ENCODE results near the gene DCAF8. TPM values are rescaled to one million over a fixed set of nuclear protein-coding genes. Genes with fewer than 3 reads are reported as not detected.

DCAF8 gene
- total RNA-seq, 1 experiment from 2014 or later, result 143 TPM

DNA sequence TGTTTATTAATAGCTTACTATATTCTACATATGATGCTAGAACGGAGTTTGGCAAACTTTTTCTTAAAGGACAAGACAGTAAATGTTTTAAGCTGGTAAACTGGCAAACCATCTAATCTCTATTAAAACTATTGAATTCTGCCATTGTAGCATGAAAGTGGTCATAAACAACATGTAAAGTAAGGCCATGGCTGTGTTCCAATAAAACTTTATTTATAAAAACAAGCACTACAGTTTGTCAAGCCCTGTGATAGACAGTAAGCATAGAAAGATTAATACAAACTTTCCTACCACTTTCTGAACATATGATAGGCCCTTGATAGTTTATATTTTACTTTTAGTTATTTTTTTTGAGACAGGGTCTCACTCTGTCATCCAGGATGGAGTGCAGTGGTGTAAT is 34.8 kb downstream of the DCAF8 start:
- H3K27me3 Mint-ChIP-seq (ENCODE audit: low read depth), result no peaks in the 10 kb centered on the region

DNA sequence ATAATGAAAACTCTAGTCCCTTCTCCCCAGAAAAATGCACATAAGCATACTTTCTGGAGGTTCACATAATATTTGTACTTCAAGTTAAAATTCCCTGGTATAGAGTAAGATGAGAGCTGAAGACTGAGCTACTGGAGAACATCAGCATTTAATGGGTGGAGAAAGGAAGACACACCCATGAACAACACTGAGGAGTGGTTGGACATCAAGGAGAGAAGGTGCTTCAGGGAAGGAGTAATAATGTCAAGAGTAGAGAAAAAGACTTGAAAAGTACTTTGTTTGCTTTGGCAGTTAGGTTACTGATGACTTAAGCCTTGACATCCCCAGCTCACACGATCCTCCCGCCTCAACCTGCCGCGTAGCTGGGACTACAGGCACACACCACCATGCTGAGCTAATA is 35.3 kb downstream of the DCAF8 start:
- Mint-ChIP-seq H3K9me3 (no peaks in the 10 kb centered on the region), H3K36me3 (peaks cover 60% of the 10 kb centered on the region), H3K4me1 (no peaks in the 10 kb centered on the region), H3K27me3 (ENCODE audit: low read depth) (no peaks in the 10 kb centered on the region), H3K4me3 (no peak overlapping the region), H3K27ac (no peak overlapping the region)
- no peak for TF ChIP-seq TEAD4 (CRISPR knock-in tag; IDR thresholded peaks at IDR 0.05)
- TF ChIP-seq MYBL2 (CRISPR knock-in tag; IDR thresholded peaks at IDR 0.05), result no peak
- TF ChIP-seq RELA (CRISPR knock-in tag; IDR thresholded peaks at IDR 0.05; ENCODE audit: borderline replicate concordance), result no peak
- TF ChIP-seq CBFB (CRISPR knock-in tag; IDR thresholded peaks at IDR 0.05; ENCODE audit: low read depth), result no peak
- no peak for TF ChIP-seq KAT7 (CRISPR knock-in tag; IDR thresholded peaks at IDR 0.05; ENCODE audit: borderline replicate concordance)
- no peak for TF ChIP-seq FOXP1 (CRISPR knock-in tag; IDR thresholded peaks at IDR 0.05; ENCODE audit: borderline replicate concordance)
- TF ChIP-seq, protein P1, sequence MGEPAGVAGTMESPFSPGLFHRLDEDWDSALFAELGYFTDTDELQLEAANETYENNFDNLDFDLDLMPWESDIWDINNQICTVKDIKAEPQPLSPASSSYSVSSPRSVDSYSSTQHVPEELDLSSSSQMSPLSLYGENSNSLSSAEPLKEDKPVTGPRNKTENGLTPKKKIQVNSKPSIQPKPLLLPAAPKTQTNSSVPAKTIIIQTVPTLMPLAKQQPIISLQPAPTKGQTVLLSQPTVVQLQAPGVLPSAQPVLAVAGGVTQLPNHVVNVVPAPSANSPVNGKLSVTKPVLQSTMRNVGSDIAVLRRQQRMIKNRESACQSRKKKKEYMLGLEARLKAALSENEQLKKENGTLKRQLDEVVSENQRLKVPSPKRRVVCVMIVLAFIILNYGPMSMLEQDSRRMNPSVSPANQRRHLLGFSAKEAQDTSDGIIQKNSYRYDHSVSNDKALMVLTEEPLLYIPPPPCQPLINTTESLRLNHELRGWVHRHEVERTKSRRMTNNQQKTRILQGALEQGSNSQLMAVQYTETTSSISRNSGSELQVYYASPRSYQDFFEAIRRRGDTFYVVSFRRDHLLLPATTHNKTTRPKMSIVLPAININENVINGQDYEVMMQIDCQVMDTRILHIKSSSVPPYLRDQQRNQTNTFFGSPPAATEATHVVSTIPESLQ (CRISPR knock-in tag; IDR thresholded peaks at IDR 0.05), result no peak
- no peak for TF ChIP-seq ZBTB21 (CRISPR knock-in tag; IDR thresholded peaks at IDR 0.05; ENCODE audit: borderline replicate concordance)
- TF ChIP-seq, protein P2, sequence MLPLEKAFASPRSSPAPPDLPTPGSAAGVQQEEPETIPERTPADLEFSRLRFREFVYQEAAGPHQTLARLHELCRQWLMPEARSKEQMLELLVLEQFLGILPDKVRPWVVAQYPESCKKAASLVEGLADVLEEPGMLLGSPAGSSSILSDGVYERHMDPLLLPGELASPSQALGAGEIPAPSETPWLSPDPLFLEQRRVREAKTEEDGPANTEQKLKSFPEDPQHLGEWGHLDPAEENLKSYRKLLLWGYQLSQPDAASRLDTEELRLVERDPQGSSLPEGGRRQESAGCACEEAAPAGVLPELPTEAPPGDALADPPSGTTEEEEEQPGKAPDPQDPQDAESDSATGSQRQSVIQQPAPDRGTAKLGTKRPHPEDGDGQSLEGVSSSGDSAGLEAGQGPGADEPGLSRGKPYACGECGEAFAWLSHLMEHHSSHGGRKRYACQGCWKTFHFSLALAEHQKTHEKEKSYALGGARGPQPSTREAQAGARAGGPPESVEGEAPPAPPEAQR (CRISPR knock-in tag; IDR thresholded peaks at IDR 0.05), result no peak
- TF ChIP-seq TCF7 (CRISPR knock-in tag; IDR thresholded peaks at IDR 0.05; ENCODE audit: low read depth), result no peak
- ChIA-PET POLR2A (no interaction called here), CTCF (interaction anchor here (0.7 to 2.1 kb wide), 5 partner anchors 25 to 150 kb away, joined by 3 to 6 read pairs (median 4); no protein-coding TSS in a partner anchor)
- no peak for ATAC-seq
- no peak for DNase-seq (ENCODE audit: low spot score)

More for the DNA sequence above, 34.8 kb downstream of the DCAF8 start:
- H3K4me1 Mint-ChIP-seq, result no peaks in the 10 kb centered on the region
- ATAC-seq (no peak), DNase-seq (ENCODE audit: low spot score) (no peak)
- peaks cover 55% of the 10 kb centered on the region for H3K36me3 Mint-ChIP-seq
- H3K4me3 Mint-ChIP-seq, result no peak overlapping the region
- ChIA-PET POLR2A (no interaction called here), CTCF (interaction anchor here (1.3 to 2.1 kb wide), 4 partner anchors 24 to 149 kb away, joined by 3 to 6 read pairs (median 5); no protein-coding TSS in a partner anchor)
- TF ChIP-seq, protein P3, sequence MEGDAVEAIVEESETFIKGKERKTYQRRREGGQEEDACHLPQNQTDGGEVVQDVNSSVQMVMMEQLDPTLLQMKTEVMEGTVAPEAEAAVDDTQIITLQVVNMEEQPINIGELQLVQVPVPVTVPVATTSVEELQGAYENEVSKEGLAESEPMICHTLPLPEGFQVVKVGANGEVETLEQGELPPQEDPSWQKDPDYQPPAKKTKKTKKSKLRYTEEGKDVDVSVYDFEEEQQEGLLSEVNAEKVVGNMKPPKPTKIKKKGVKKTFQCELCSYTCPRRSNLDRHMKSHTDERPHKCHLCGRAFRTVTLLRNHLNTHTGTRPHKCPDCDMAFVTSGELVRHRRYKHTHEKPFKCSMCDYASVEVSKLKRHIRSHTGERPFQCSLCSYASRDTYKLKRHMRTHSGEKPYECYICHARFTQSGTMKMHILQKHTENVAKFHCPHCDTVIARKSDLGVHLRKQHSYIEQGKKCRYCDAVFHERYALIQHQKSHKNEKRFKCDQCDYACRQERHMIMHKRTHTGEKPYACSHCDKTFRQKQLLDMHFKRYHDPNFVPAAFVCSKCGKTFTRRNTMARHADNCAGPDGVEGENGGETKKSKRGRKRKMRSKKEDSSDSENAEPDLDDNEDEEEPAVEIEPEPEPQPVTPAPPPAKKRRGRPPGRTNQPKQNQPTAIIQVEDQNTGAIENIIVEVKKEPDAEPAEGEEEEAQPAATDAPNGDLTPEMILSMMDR (IDR thresholded peaks at IDR 0.05), result no peak
- TF ChIP-seq CREM (CRISPR knock-in tag; IDR thresholded peaks at IDR 0.05) (no peak), CREB1 (CRISPR knock-in tag; IDR thresholded peaks at IDR 0.05) (no peak)
- TF ChIP-seq, protein P4, sequence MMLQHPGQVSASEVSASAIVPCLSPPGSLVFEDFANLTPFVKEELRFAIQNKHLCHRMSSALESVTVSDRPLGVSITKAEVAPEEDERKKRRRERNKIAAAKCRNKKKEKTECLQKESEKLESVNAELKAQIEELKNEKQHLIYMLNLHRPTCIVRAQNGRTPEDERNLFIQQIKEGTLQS (CRISPR knock-in tag; conservative IDR thresholded peaks at IDR 0.05), result no peak
- no peaks in the 10 kb centered on the region for H3K9me3 Mint-ChIP-seq
- H3K27ac Mint-ChIP-seq, result no peak overlapping the region

DNA sequence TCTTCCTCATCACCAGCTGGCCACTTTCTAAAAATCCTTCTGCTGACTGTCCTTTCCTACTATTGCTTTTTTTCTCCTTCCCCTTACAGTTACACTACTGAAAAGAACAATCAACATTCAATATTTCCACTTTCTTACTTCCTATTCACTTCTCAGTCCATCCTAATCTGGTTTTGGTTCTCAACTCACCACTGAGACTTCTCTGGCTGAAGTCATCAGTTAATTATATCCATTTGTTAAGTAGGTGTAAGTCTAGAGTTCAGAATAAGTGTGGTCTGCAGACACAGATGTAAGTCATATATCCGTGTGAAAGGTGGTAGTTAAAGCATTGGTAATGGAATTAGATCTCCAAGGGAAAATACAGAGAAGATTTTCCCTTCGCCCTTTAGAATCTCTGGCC is 35.7 kb downstream of the DCAF8 start:
- POLR2A ChIA-PET, result no interaction called here
- Mint-ChIP-seq H3K36me3 (peaks cover 61% of the 10 kb centered on the region), H3K27me3 (ENCODE audit: low read depth) (no peaks in the 10 kb centered on the region), H3K27ac (no peak overlapping the region), H3K4me3 (no peak overlapping the region), H3K4me1 (no peaks in the 10 kb centered on the region), H3K9me3 (no peaks in the 10 kb centered on the region)
- ATAC-seq, result no peak
- no peak for DNase-seq (ENCODE audit: low spot score)
- CTCF ChIA-PET, result interaction anchor here (0.7 to 2.1 kb wide), 5 partner anchors 25 to 150 kb away, joined by 3 to 6 read pairs (median 4); no protein-coding TSS in a partner anchor
- no peak for TF ChIP-seq HMGA2 (CRISPR knock-in tag; IDR thresholded peaks at IDR 0.05)
- TF ChIP-seq NR3C1 (CRISPR knock-in tag; conservative IDR thresholded peaks at IDR 0.05; ENCODE audit: low read depth), result no peak
- no peak for TF ChIP-seq OVOL2 (CRISPR knock-in tag; IDR thresholded peaks at IDR 0.05; ENCODE audit: borderline replicate concordance)
- TF ChIP-seq ZNF423 (CRISPR knock-in tag; IDR thresholded peaks at IDR 0.05), result no peak
- TF ChIP-seq, protein P5, sequence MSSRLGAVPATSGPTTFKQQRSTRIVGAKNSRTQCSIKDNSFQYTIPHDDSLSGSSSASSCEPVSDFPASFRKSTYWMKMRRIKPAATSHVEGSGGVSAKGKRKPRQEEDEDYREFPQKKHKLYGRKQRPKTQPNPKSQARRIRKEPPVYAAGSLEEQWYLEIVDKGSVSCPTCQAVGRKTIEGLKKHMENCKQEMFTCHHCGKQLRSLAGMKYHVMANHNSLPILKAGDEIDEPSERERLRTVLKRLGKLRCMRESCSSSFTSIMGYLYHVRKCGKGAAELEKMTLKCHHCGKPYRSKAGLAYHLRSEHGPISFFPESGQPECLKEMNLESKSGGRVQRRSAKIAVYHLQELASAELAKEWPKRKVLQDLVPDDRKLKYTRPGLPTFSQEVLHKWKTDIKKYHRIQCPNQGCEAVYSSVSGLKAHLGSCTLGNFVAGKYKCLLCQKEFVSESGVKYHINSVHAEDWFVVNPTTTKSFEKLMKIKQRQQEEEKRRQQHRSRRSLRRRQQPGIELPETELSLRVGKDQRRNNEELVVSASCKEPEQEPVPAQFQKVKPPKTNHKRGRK (CRISPR knock-in tag; IDR thresholded peaks at IDR 0.05; ENCODE audit: borderline replicate concordance), result no peak
- no peak for TF ChIP-seq PRRX2 (CRISPR knock-in tag; IDR thresholded peaks at IDR 0.05)
- TF ChIP-seq SMAD3 (CRISPR knock-in tag; IDR thresholded peaks at IDR 0.05; ENCODE audit: borderline replicate concordance), result no peak
- TF ChIP-seq NFYB (CRISPR knock-in tag; conservative IDR thresholded peaks at IDR 0.05; ENCODE audit: low read depth), result no peak
- TF ChIP-seq, protein P3 (IDR thresholded peaks at IDR 0.05), result no peak
- TF ChIP-seq IRF2 (CRISPR knock-in tag; IDR thresholded peaks at IDR 0.05; ENCODE audit: borderline replicate concordance, low read depth), result no peak

All from WTC11 (cell line).